ENCODE measurements around the gene RPL10A.
A peak's percentile ranks its signal among the peaks of the same experiment; 100 is the strongest.

Gene RPL10A

GRCh38 chr6:35483490-35483889 is 15.3 kb downstream of the RPL10A start:
- ATAC-seq, result no peak

GRCh38 chr6:35483893-35484645 is 15.9 kb downstream of the RPL10A start:
- TF ChIP-seq ZFP3 (CRISPR knock-in tag; IDR thresholded peaks at IDR 0.05) (no peak), TOX (CRISPR knock-in tag; IDR thresholded peaks at IDR 0.05; ENCODE audit: borderline replicate concordance) (no peak), TCF4 (CRISPR knock-in tag; IDR thresholded peaks at IDR 0.05; ENCODE audit: borderline replicate concordance) (no peak), ESRRG (CRISPR knock-in tag; IDR thresholded peaks at IDR 0.05) (no peak), TSHZ2 (CRISPR knock-in tag; IDR thresholded peaks at IDR 0.05) (no peak)
- ATAC-seq, result no peak

More at GRCh38 chr6:35483490-35483889, 15.3 kb downstream of the RPL10A start:
- no peak for TF ChIP-seq RARB (CRISPR knock-in tag; IDR thresholded peaks at IDR 0.05)
- TF ChIP-seq ISL1 (CRISPR knock-in tag; IDR thresholded peaks at IDR 0.05), result no peak
- TF ChIP-seq BACH2 (CRISPR knock-in tag; IDR thresholded peaks at IDR 0.05; ENCODE audit: borderline replicate concordance), result no peak
- TF ChIP-seq ZNF565 (CRISPR knock-in tag; conservative IDR thresholded peaks at IDR 0.05; ENCODE audit: low read depth), result no peak
- no peak for TF ChIP-seq PATZ1 (CRISPR knock-in tag; IDR thresholded peaks at IDR 0.05; ENCODE audit: borderline replicate concordance)
- TF ChIP-seq TCF4 (CRISPR knock-in tag; IDR thresholded peaks at IDR 0.05; ENCODE audit: borderline replicate concordance), result no peak
- no peak for TF ChIP-seq ESRRG (CRISPR knock-in tag; IDR thresholded peaks at IDR 0.05)
- TF ChIP-seq ZFP30 (CRISPR knock-in tag; IDR thresholded peaks at IDR 0.05), result no peak
- TF ChIP-seq CSRNP3 (CRISPR knock-in tag; IDR thresholded peaks at IDR 0.05), result no peak
- TF ChIP-seq ARNTL (CRISPR knock-in tag; IDR thresholded peaks at IDR 0.05; ENCODE audit: borderline replicate concordance, low read depth), result no peak
- TF ChIP-seq GLIS3 (CRISPR knock-in tag; IDR thresholded peaks at IDR 0.05), result no peak
- no peak for TF ChIP-seq ZFP3 (CRISPR knock-in tag; IDR thresholded peaks at IDR 0.05)
- no peak for TF ChIP-seq CREB5 (CRISPR knock-in tag; IDR thresholded peaks at IDR 0.05; ENCODE audit: low read depth)
- TF ChIP-seq PPARA (CRISPR knock-in tag; IDR thresholded peaks at IDR 0.05; ENCODE audit: borderline replicate concordance), result no peak
- no peak for TF ChIP-seq OSR1 (CRISPR knock-in tag; IDR thresholded peaks at IDR 0.05)
- no peak for TF ChIP-seq SNAI2 (CRISPR knock-in tag; IDR thresholded peaks at IDR 0.05)
- no peak for TF ChIP-seq TOX (CRISPR knock-in tag; IDR thresholded peaks at IDR 0.05; ENCODE audit: borderline replicate concordance)

- peak; percentile 15; the same call in 2 of the 3 replicates for ATAC-seq
- TF ChIP-seq ZFP30 (CRISPR knock-in tag; IDR thresholded peaks at IDR 0.05), result no peak
- no peak for TF ChIP-seq OSR1 (CRISPR knock-in tag; IDR thresholded peaks at IDR 0.05)
- no peak for TF ChIP-seq ESRRG (CRISPR knock-in tag; IDR thresholded peaks at IDR 0.05)
- no peak for TF ChIP-seq ZFP3 (CRISPR knock-in tag; IDR thresholded peaks at IDR 0.05)
- TF ChIP-seq POU6F1 (CRISPR knock-in tag; IDR thresholded peaks at IDR 0.05; ENCODE audit: borderline replicate concordance, low read depth), result no peak
- no peak for TF ChIP-seq TCF4 (CRISPR knock-in tag; IDR thresholded peaks at IDR 0.05; ENCODE audit: borderline replicate concordance)
- no peak for TF ChIP-seq ZC3H10 (CRISPR knock-in tag; IDR thresholded peaks at IDR 0.05)
- TF ChIP-seq ARNTL (CRISPR knock-in tag; IDR thresholded peaks at IDR 0.05; ENCODE audit: borderline replicate concordance, low read depth), result no peak
- TF ChIP-seq ZNF565 (CRISPR knock-in tag; conservative IDR thresholded peaks at IDR 0.05; ENCODE audit: low read depth), result no peak
- no peak for TF ChIP-seq GLIS3 (CRISPR knock-in tag; IDR thresholded peaks at IDR 0.05)
- no peak for TF ChIP-seq TOX (CRISPR knock-in tag; IDR thresholded peaks at IDR 0.05; ENCODE audit: borderline replicate concordance)
- no peak for TF ChIP-seq PPARA (CRISPR knock-in tag; IDR thresholded peaks at IDR 0.05; ENCODE audit: borderline replicate concordance)
- no peak for TF ChIP-seq BACH2 (CRISPR knock-in tag; IDR thresholded peaks at IDR 0.05; ENCODE audit: borderline replicate concordance)
- TF ChIP-seq TSHZ2 (CRISPR knock-in tag; IDR thresholded peaks at IDR 0.05), result no peak
- no peak for TF ChIP-seq ZNF70 (CRISPR knock-in tag; IDR thresholded peaks at IDR 0.05)
- TF ChIP-seq RARB (CRISPR knock-in tag; IDR thresholded peaks at IDR 0.05), result no peak
- TF ChIP-seq CSDC2 (CRISPR knock-in tag; IDR thresholded peaks at IDR 0.05), result no peak
- no peak for TF ChIP-seq SNAI2 (CRISPR knock-in tag; IDR thresholded peaks at IDR 0.05)
Measured at GRCh38 chr6:35484921-35485392, 16.8 kb downstream of the RPL10A start.

Measured in SK-N-SH treated with all-trans-retinoic acid at 6 μM for 48 hours (cell line).